HS-27A (cell line): Measurements from ENCODE around the gene SNAP25.

Experiments used
- DNase-seq: peaks from one replicate; pipeline ENCODE4 v3.0.0-alpha.2; 2012; ENCODE audit warnings: low read depth, missing footprints

SNAP25 gene

DNA sequence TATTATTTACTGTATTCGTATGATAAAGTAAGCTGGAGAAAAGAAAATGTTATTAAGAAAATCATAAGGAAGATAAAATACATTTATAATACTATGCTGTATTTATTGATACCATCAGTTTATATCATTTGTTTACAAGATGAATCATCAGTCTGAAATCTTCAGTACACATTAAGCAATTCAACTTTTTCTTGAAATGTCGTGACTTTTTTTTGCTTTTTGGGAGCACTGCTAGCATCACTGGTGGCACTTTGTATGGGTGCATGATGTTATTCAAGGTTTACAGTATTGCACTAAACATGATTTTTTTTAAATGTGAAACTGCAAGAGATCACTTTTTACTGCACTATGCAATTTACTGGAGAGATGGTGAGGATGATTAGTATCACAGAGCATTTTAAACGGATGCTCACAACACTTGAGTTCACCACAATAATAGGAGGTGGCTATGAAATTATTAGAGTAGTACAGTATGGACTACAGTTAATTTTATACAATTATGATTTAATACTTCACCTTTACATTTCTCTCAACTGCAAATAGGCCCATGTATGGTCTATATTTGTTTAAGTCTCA lies 85.9 kb downstream of the SNAP25 start:
- DNase-seq = no peak

DNA sequence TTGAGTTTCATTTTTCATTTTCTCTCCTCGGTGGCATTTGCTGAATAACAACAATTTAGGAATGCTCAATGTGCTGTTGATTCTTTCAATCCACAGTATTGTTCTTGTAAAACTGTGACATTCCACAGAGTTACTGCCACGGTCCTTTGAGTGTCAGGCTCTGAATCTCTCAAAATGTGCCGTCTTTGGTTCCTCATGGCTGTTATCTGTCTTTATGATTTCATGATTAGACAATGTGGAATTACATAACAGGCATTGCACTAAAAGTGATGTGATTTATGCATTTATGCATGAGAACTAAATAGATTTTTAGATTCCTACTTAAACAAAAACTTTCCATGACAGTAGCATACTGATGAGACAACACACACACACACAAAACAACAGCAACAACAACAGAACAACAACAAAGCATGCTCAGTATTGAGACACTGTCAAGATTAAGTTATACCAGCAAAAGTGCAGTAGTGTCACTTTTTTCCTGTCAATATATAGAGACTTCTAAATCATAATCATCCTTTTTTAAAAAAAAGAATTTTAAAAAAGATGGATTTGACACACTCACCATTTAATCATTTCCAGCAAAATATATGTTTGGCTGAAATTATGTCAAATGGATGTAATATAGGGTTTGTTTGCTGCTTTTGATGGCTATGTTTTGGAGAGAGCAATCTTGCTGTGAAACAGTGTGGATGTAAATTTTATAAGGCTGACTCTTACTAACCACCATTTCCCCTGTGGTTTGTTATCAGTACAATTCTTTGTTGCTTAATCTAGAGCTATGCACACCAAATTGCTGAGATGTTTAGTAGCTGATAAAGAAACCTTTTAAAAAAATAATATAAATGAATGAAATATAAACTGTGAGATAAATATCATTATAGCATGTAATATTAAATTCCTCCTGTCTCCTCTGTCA lies 88.1 kb downstream of the SNAP25 start:
- DNase-seq = peak; percentile 79

DNA sequence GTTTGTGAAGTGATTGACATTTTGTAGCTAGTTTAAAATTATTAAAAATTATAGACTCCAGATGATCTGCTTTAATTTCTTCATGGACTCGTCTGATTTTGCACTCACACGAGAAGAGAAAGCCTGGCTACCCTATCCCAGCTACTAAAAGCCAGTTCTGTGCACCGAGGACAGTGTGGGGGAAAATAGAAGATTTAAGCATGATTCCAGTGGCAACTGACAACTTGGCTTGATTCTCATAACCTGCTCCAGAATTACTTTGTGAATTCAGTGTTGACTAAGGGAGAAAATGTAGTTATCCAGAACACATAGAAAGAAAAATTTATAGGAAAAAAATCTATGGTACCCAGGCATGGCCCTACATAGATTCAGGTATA lies 88.7 kb downstream of the SNAP25 start:
- DNase-seq = no peak

DNA sequence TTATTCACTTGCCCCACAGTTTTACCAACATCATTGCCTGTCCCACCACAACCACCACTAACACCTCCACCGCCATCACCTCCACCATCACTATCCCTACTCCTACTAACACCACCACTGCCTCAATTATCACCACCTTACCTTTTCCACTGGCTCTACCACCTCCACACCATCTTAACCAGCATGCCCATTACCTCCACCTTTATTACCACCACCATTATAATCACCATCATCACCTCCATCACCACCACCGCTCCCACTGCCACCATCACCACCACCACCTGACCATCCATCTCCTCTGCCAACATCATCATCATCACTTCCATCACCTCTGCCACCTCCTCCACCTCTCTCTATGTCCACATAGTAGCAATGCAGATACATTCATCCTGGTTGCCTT lies 90.0 kb downstream of the SNAP25 start:
- no peak for DNase-seq

DNA sequence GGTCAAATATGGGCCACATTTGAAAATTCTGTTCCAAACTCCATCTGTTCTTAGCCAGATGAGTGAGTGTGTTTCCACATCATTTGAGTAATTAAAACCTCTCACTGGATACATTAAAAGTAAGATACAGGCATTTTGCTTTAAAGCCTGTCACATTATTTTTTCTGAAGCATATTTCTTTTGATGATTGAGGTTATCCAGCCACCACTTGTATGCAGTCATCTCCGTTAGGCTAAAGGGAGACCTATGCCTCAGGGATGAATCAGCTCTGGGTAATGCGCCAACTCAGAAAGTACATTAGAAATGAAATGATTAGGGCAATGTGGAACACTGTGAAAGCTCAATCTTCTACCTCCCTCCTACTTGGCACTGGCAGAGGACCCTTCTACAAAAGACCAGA lies 90.7 kb downstream of the SNAP25 start:
- DNase-seq = peak; percentile 83

DNA sequence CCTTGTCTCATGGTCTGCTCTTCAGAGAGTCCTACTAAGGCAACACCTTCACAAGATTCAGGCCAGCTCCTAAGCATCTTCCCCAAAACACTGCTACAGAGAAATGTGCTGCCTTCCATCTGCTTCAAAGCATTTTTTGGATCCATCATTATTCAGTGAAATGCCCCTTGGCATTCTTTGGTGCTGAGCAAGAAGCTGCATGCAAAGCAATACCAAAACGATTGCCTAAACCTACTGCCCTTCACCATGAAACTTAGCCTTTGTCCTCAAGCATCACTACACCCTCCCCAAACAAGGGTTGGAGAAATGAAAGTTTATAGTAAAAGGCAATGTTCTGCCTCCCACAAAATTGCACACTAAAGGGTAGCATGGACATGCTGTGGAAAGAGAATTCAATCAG lies 93.5 kb downstream of the SNAP25 start:
- no peak for DNase-seq

DNA sequence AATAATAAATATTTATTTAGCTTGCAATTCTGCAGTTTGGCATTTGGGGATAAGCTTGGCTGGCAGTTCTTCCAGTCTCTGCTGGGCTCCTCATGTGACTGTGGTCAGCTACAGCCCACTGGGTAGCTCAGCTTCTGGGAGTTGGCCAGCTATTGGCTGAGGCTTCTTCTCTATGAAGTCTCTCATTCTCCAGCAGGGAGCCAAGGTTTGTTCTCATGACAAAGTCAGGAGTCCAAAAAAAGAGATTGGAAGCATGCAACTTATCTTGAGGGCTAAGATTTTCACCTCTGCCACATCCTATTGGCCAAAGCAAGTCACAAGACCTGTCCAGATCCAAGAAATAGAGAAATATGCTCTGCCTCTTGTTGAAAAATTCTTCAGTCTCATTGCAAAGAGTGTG lies 94.6 kb downstream of the SNAP25 start:
- no peak for DNase-seq

DNA sequence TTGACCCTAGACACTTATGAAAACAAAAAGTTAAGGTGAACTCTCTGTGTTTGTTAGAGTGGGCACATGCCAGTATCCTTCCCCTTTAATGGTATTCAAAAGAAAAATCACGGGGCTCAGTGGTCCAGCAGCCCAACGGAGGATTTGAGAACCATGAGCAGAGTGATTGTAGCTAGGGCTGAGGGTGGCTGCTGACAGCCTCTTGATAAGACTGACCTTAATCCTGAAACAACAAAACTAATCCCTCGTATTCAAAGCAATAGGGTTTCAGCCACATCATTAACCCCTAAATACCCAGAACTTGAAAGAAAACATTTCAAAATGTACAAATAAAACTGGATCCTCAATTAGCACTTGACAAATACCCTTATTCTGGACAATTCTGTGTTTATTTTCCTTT lies 95.1 kb downstream of the SNAP25 start:
- DNase-seq = no peak

DNA sequence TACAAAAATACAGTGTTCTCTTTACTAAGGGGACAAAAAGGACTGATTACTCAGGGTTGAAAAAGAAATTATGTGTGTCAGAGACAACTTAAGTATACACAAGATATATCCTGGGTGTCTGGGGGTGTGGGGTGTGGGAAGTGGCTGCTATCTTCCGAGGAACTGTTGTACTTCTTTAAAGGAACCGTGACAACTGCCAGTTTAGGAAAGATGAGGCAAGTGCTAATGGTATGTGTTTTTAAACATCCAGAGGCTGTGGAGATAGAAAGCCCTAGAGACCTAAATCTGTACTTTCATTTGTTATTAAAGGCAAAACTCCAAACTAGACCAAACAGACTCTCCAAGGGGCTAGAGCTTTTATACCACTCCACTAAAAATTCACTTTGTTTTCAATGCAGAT lies 95.6 kb downstream of the SNAP25 start:
- no peak for DNase-seq

DNA sequence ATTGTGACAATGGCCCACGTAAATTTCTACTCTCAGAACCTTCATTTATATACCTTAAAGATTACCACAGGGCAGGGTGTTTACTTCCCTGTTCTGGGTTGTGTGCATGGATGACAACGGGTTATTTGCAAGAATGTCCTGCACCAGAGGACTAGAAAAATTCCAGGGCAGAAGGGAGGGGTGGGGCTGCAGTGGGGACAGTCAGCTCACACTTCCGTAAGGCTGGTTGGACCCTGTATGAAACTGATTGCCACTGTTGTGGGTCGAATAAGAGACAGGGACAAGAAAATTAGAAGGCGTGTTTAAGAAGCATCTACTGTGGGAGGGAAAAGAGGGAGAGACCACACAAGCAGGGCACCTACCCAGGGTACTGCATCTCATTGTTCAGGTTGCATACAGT lies 96.5 kb downstream of the SNAP25 start:
- no peak for DNase-seq

DNA sequence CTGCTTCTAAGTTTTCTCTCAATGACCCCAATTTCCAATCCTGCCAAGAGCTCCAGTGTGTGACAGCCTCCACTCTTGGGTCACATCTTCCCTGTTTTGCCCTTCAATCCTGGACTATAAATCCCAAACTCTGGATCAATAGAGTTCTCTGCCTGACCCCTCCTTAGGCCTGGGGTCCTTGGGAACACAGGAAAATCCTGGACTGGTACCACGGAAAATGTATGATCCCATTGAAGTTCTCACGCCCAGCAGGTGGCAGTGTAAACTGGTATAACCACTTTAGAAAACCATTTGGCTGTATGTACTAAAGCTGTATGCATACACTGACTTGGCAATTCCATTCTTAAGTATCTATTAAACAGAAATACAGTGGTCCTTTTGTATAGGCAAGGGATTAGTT lies 98.0 kb downstream of the SNAP25 start:
- DNase-seq = no peak

DNA sequence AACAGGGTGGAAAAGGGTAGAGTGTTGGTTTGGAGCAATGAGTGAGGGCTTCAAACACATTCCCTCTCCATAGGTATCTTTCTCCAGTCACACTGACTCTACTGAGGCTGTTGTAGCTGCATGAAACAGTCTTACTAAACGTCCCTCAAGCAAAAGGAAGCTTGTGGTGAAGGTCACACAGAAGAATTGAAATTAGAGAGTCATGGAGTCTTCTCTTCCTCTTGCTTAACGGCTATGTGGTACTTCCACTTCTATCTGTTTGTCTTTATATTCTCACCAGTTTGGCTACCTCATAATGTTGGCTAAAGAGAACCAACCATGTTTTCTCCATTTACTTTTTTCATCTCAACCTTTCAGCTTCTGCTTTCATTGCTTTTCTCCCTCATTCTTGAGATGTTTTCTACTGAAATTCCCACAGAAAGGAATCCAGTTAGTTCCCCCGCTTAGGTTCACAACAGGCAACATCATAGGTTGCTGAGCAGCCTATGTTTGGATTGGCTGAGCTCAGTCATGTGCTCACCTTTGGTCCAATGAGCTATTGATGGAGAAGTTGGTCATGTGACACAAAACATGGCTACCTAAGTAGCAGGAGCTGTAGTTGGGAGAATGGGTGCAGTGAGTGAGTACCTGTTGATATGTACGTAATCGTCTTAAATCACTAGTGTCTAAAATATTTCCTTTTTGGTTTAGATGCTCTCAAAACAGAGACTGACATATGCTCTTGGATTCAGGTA lies 99.8 kb downstream of the SNAP25 start:
- DNase-seq = no peak

DNA sequence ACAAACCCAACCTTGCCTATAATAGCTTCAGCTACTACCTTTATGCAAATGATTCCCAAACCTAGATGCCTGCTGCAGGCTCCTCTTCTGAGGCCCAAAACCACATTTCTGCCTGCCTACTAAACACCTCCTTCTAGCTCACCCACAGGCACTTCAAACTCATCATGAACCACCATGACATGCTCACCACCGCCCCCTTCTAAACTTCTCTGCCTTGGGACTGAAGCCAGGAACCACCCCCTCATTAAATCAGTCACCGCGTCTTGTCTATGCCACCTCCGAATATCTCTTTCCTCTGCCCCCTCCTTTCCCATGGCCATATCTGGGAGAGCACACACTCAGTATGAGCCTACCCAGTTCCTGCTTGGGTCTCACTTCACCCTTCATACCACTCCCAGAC lies 101.2 kb downstream of the SNAP25 start:
- no peak for DNase-seq

DNA sequence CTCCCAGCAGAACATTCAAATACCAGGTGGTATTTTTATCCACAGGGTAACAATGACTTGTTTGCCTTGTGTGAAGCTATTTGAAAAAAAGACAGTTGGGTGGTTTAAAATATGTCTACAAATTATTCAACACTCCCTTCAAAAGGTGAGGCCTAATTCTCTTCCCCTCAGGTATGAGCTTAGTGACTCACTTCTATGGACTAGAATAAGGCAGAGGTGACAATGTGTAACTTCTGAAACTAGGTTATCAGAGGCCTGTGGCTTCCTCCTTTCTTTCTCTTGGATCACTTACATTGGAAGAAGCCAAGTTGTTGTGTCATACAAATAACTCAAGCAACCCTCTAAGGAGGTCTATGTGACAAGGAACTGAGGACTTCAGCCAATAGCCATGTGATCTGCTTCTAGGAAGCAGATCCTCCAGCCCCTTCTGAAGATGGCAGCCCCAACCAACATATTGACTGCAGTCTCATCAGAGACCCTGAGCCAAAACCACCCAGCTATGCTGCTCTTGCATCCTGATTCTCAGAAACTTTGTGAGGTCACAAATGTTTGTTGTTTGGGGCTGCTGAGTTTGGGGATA lies 102.6 kb downstream of the SNAP25 start:
- no peak for DNase-seq

DNA sequence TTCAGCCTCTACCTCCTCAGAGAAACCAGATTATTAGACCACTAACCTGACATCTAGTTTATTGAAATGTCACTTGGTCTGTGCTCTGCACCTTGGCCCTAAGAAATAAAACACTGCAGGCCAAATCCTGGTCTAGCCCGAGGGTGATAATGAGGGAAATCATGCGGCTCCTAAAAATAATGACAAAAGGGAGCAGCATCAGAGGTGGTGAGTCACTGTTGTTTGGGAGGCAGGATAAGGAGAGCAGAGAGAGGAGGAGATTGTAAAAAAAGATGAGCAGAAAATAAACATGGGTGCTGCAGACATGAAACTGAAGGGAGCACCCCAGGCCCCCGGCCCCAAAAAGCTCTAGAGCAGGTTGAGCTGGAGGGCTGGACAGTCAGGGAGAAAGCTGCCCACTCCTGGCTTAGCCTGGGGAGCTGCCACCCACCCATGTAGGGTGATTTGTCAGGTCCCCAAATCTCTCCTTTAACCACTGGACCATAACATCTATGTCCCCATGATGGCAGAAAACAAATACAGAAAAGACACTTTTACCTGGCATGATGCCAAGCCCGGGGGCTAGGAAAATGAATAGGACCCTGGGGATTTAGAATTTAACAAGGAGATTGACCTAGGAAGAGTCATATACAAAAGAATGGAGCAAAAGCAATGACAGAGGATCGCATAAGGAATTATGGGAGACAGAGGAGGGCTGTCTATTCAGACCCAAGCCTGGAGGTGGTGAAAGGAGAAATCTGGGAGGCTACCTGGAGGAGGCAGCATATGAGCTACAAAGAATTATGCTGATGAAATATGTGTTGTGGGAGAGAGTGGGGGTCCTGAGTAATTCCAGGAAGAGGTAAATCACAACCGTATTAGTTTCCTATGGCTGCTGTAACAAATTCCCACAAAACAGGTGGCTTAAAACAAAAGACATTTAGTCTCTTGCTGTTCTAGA lies 103.7 kb downstream of the SNAP25 start:
- no peak for DNase-seq

DNA sequence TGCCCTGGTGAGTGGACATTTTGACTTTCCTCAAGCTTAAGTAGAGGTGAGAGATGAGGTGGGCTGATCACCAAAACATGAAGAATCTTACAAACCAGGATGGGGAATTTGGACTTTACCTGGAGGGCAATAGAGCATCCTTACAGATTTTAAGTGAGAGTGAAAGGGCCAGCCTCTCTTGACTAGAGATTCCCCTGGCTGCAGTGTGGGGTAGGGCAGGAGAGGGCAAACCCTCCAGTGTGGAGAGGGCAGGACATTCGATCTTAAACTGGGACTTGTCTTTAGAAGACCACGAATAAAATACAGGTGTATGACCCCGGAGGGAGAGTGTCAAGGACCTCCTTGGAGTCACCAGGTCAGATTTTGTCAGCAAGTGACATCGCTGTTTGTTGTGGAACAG lies 105.1 kb downstream of the SNAP25 start:
- no peak for DNase-seq

DNA sequence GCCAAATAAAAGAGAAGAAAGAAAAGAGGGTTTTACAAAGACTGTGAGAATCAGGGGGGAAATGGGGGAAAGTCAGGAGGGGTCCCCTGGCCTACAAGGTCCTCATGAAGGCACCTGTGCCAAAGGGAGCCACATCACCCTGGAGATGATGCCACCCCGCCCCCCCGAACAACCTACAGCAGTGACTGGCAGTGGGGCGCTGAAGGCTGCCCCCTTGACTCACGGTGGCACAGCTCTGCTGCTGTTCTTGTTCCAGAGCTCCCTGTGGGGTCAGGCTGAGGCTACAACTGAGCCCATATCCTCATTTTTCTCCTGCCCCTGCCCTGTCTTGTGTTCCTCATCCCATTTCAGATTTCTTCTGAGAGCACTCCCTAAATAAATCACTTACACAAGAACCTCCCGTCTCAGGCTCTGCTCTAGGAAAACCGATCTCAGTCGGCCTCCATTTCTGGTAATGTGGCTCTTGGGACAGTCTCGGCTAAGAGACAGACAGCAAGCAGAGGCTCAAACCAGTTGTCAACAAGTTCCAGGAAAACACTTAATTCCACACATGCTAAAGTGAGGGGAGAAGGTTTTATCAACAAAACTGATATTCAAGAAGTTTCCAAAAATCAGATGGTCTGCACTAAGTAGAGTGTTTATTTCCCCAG lies 105.7 kb downstream of the SNAP25 start:
- no peak for DNase-seq

DNA sequence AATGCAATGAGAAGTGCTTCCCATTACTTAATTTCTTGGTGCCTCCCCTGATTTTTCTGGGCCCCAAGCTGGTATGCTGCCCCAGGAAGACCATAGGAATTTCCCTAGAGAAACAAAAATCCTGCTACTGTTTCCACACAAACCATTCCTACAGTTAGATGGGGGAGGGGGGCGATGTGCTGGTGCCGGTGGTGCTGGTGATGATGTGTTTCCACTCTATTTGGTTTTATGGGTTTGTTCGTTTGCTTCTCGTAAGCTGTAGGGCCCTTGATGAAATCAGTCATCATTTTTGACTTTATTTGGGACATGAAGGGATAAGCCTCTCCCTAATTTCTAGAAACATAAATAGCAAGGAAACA lies 110.2 kb downstream of the SNAP25 start:
- no peak for DNase-seq

DNA sequence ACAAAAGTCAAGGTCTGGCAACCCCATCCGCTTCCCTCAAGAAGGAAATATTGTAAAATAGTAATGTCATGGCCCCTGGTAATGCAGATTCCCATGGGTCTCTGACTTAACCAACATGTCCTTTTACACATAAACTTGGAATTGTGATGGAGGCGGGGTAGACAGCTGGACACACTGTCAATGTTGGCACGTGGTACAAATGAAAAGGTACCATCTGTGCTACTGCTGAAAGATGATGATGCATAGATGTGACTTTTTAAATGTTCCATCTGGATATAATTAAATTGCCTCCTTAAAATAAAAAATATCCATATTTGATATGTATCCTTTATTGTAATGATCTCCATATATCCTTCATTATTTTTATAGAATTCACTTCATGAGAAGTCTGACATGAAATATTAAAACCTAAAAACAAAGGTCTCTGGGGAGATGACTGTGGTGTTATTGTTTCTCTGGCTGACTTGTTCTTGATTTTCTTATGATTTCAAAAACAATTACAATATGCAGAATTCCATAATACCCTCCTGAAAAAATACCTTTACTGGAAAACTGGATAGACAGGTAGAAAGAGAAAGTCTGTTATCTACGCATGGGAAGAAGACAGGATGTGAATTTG lies 110.9 kb downstream of the SNAP25 start:
- DNase-seq = no peak

DNA sequence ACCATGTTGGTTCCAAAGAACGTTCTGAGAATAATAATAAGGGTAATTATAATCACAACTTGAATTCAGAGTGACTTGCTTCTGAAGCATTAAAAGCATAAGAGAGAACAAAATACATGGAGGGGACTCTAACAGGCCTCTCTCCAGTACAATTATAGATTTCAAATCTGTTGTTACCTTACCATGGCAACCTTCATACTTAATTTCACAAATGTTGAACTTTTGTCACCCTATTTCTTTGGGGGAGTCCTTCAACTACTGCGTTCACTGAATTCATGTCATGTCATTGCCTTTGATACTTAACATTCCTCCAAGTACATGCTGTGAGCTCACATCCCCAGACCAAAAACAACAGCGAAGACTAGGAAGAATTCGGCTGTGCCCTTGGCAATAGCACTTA lies 111.4 kb downstream of the SNAP25 start:
- no peak for DNase-seq
